ENCODE results near the gene GOLGA6A.
"Not testable (repeated sequence)": the region's sequence is repeated elsewhere in the genome, so short reads cannot be mapped to it uniquely, and the experiment has no call there.

Gene GOLGA6A

GRCh38 chr15:74053517-74053916, 28.8 kb downstream of the GOLGA6A start:
- no peak for DNase-seq (ENCODE audit: low spot score)

- not testable (repeated sequence) for DNase-seq (ENCODE audit: low spot score)
These were observed 29.8 kb downstream of the GOLGA6A start for GRCh38 chr15:74052271-74053260.

GRCh38 chr15:74050556-74051234, 31.7 kb downstream of the GOLGA6A start:
- no peak for DNase-seq (ENCODE audit: low spot score)

- DNase-seq (ENCODE audit: low spot score): no peak
These were observed 32.2 kb downstream of the GOLGA6A start for GRCh38 chr15:74050127-74050526.

GRCh38 chr15:74046275-74046674, 36.1 kb downstream of the GOLGA6A start:
- DNase-seq (ENCODE audit: low spot score): no peak

GRCh38 chr15:74045636-74046274, 36.6 kb downstream of the GOLGA6A start:
- no peak for DNase-seq (ENCODE audit: low spot score)

GRCh38 chr15:74045184-74045583, 37.2 kb downstream of the GOLGA6A start:
- DNase-seq (ENCODE audit: low spot score): no peak

GRCh38 chr15:74044267-74045110, 37.9 kb downstream of the GOLGA6A start:
- DNase-seq (ENCODE audit: low spot score): no peak

GRCh38 chr15:74043425-74044266, 38.7 kb downstream of the GOLGA6A start:
- DNase-seq (ENCODE audit: low spot score): no peak

- no peak for DNase-seq (ENCODE audit: low spot score)
These were observed 39.5 kb downstream of the GOLGA6A start for GRCh38 chr15:74042603-74043424.

GRCh38 chr15:74041777-74042435, 40.4 kb downstream of the GOLGA6A start:
- DNase-seq (ENCODE audit: low spot score): no peak

- no peak for DNase-seq (ENCODE audit: low spot score)
These were observed 41.0 kb downstream of the GOLGA6A start for GRCh38 chr15:74041311-74041756.

- no peak for DNase-seq (ENCODE audit: low spot score)
These were observed 42.1 kb downstream of the GOLGA6A start for GRCh38 chr15:74040109-74040850.

- no peak for DNase-seq (ENCODE audit: low spot score)
These were observed 42.7 kb downstream of the GOLGA6A start for GRCh38 chr15:74039656-74040010.

GRCh38 chr15:74038707-74039655, 43.4 kb downstream of the GOLGA6A start:
- DNase-seq (ENCODE audit: low spot score): no peak

- DNase-seq (ENCODE audit: low spot score): no peak
These were observed 44.9 kb downstream of the GOLGA6A start for GRCh38 chr15:74037171-74038117.
